ENCODE results near the gene ARHGAP26. TPM values are rescaled to one million over a fixed set of nuclear protein-coding genes. Genes with fewer than 3 reads are reported as not detected.

Gene ARHGAP26
- total RNA-seq, 1 donor from 2014 or later: 34.9 TPM

- intact Hi-C loops (cut with micrococcal nuclease): no loop called here
- ATAC-seq (no peak), DNase-seq (no peak)
These were observed 385.3 kb downstream of the ARHGAP26 start for GRCh38 chr5:143155455-143155854.

- DNase-seq (no peak), ATAC-seq (no peak)
- intact Hi-C loops (cut with micrococcal nuclease): no loop called here
These were observed 385.9 kb downstream of the ARHGAP26 start for GRCh38 chr5:143156086-143156485.

DNA sequence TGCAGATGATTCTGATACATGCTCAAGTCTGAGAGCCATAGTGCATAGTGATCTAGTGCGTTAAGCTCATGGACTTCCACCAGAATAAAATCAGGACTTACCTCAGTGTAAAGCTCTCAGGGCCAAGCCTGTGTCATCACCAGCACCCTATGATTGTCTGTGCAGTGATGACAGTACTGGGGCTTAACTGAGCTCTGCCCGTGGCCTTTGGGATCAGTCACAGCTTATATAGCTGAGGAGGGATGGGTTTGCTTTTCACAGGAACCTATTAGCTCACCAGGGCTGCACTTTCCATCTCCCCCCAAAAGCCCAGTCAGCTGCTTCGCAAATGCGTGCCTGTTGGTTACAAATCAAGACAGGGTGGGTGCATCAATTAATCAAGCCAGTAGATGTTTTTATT is 386.4 kb downstream of the ARHGAP26 start:
- DNase-seq: no peak
- intact Hi-C loops (cut with micrococcal nuclease): no loop called here
- ATAC-seq: no peak

DNA sequence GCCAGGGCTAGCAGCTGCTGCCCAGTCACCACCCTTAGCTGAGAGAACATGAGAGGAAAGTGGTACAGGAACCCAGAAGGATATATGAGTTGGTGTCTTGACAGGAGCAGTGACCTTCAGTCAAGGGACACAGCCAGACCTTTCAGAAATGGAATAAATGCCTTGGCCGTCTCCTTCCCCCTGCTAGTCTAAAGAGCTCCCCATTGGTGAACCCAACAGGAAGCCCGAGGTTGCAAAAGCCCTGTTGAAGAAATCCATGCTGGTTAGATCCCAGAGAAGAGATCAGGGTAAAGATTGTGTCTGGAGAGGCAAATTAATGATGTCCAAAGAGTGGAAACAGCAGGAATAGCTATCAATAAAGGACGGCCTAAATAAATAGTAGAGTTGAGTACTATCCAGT is 388.9 kb downstream of the ARHGAP26 start:
- ATAC-seq: no peak
- DNase-seq: no peak
- intact Hi-C loops (cut with micrococcal nuclease): no loop called here

GRCh38 chr5:143161885-143162540 is 391.8 kb downstream of the ARHGAP26 start:
- ATAC-seq: peak; percentile 32
- intact Hi-C loops (cut with micrococcal nuclease): no loop called here
- DNase-seq: no peak

DNA sequence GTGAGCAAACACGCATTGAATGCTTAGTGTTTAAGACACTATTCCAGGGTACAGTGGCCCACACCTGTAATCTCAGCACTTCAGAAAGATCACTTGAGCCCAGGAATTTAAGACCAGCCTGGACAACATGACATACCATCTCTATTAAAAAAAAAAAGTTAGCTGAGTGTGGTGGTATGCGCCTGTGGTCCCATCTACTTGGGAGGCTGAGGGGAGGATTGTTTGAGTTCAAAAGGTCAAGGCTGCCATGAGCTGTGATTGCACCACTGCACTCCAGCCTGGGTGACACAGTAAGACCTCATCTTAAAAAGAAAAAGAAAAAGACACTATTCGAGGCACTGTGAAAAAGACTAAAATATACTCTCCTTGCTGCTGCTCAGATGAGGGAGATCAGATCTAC is 392.6 kb downstream of the ARHGAP26 start:
- no peak for ATAC-seq
- intact Hi-C loops (cut with micrococcal nuclease): no loop called here
- no peak for DNase-seq

- DNase-seq (no peak), ATAC-seq (no peak)
- intact Hi-C loops (cut with micrococcal nuclease): no loop called here
These were observed 394.4 kb downstream of the ARHGAP26 start for GRCh38 chr5:143164557-143164956.

- no peak for ATAC-seq
- DNase-seq: no peak
- intact Hi-C loops (cut with micrococcal nuclease): no loop called here
These were observed 395.1 kb downstream of the ARHGAP26 start for GRCh38 chr5:143165049-143165880.

DNA sequence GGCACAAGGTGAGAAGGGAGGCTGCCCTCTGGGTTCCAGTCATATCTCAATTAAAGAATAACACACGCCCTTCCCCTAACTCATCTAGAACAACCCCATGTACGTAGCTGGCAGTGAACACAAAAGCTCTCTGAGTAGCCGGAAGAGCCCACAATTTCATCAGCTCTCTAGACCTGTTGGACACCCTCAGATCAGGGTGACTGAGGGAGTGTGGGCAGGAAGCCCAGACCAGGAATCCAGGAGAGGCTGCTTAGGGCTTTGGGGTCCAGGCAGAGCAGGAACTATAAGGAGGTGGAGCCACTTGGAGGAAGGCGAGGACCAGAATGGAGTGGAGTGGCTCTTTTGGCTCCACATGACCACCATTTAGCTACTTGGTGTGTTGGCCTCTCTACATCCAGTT is 395.9 kb downstream of the ARHGAP26 start:
- intact Hi-C loops (cut with micrococcal nuclease): no loop called here
- no peak for ATAC-seq
- DNase-seq: no peak

DNA sequence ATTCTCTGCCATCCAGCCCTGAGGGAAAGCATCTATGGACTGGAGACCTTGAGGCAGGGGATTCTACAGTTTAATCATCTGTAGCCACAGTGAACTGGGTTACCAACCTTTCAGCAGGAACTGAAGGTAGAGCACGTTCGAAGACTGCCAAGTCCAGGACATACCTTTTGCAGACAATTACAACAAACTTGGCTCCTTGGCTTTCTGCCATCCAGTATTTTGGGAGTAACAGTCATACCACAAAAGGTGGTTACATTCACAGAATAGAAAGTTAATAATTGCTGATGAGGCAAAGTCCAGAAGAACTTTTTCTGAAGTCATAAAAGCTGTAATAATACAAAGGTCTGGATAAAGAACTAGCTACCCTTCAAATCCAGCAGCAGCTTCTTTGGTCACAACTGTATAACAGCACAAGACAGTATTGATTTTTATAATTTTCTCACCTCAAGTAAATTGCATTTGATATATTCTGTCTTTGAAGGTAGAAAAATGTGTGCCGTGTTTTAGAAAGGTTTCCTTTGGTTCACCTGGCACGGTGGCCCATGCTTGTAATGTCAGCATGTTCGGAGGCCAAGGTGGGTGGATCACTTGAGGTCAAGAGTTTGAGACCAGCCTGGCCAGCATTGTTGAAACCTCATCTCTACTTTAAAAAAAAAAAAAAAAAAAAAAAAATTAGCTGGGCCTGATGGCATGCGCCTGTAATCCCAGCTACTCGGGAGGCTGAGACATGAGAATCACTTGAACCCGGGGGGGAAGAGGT is 396.7 kb downstream of the ARHGAP26 start:
- ATAC-seq: no peak
- intact Hi-C loops (cut with micrococcal nuclease): no loop called here

GRCh38 chr5:143168171-143168741 is 398.1 kb downstream of the ARHGAP26 start:
- ATAC-seq: no peak
- intact Hi-C loops (cut with micrococcal nuclease): no loop called here
- no peak for DNase-seq

More for the DNA sequence above, 396.7 kb downstream of the ARHGAP26 start:
- DNase-seq: no peak

DNA sequence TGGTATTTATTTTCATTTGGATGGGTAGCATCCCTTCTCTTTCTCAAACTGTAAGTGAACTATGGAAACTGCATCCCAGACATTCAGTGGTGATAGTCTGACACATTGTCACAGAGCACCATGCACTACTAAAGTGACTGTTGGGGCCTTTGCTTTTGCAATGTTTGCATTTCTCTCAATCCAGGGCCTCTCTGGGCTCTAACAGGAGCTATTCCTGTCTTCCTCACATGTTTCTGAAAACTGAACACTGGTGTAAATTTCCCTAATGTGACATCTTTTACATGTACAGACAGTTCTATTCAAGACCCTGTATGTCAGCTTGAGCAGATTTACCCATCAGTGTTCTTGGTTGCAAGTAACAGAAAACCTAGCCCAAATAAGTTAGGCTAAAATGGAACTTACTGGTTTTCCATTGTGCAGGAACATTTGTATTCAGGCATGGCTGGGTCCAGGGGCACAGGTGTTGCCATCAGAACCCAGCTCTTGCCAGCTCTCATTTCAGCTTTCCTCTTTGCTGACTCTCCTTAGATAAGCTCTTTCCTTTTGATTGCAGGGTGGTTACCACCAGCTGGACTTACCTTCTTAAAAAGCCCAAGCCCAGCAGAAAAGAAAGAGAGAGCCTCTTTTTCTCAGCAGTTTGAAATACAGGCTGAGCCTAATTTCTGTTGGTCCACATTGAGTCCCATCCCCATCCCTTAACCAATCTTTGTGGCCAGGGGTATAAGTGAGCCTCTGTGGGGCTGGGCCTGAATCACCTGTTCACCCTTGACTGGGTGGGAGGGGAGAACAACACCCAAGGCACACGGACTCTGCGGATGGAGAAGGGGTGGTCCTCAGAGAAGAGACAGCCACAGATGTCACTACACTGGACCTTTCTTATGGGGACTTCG is 399.0 kb downstream of the ARHGAP26 start:
- DNase-seq (no peak), ATAC-seq (no peak)
- intact Hi-C loops (cut with micrococcal nuclease): no loop called here

GRCh38 chr5:143170104-143170503 is 399.9 kb downstream of the ARHGAP26 start:
- intact Hi-C loops (cut with micrococcal nuclease): no loop called here
- ATAC-seq (no peak), DNase-seq (no peak)

DNA sequence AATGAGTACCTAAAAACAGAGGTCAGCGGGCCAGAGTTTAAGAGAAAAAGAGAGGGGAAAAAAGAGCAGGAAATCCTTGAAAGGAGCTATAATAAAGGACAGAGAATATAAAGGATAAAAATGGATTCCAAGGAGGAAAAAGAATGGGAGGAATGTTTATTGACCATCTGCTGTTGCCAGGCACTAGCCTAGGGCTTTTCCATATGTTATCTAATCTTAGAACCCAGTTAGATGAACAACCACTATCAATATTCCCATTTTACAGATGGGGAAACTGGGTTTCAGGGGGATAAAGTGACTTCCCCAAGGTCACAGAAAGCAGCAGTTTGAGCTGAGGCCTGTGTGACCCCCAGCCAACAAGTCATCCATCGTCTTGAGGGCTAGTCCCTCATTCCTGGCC is 400.8 kb downstream of the ARHGAP26 start:
- intact Hi-C loops (cut with micrococcal nuclease): no loop called here
- DNase-seq (no peak), ATAC-seq (no peak)

DNA sequence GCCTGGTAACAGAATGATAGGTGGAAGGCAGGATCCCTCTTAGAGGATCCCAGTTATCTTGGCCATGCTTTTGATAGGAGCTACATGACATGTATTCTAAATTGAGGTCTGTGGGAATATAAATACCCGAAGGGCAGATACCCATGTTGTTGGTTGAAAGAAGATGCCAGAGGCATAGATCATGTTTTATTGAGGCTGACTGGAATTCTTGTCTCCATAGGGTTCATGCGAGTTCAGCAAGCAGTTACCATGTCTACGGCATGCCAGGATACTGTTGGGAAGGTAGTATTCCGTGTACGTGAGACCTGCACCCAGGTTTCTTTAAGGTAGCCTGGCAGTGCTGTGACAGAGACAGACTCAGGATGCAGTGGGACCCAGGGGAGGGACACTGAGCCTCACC is 402.6 kb downstream of the ARHGAP26 start:
- intact Hi-C loops (cut with micrococcal nuclease): no loop called here
- DNase-seq: no peak
- ATAC-seq: no peak

DNA sequence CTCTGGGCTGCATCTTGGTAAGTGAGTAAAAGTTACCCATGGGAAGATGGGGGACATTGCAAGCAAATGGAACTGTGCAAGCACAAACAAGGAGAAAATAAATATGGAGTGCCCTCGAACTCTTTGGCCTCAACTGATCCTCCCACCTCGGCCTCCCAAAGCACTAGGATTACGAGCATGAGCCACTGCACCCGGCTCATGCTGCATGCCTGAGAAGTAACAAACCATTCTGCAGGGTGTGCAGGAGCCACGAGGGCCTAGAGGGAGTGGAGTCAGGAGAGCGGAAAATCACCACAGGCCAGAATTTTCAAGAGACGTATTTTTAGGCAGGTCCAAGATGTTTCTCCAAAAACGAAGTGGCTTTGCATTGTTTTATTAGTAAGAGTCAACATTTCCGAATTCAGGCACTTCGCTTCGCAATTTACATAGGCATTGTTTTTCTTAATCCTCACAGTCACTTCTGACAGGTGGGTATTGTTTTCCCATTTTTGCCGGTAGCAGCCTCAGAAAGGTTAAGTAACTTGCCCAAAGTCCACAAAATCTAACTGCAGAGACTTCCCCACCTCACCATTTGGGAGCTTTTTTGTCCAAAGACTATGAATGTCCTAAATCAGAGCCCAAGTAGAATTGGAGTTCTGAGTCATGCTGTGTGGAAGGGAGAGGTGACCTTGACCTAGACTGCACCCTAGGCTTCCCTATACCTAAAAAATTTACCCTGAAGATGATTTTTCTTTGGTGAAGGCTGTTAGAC is 403.1 kb downstream of the ARHGAP26 start:
- ATAC-seq (no peak), DNase-seq (no peak)
- intact Hi-C loops (cut with micrococcal nuclease): no loop called here

- no peak for ATAC-seq
- intact Hi-C loops (cut with micrococcal nuclease): no loop called here
- no peak for DNase-seq
These were observed 404.7 kb downstream of the ARHGAP26 start for GRCh38 chr5:143174714-143175398.

DNA sequence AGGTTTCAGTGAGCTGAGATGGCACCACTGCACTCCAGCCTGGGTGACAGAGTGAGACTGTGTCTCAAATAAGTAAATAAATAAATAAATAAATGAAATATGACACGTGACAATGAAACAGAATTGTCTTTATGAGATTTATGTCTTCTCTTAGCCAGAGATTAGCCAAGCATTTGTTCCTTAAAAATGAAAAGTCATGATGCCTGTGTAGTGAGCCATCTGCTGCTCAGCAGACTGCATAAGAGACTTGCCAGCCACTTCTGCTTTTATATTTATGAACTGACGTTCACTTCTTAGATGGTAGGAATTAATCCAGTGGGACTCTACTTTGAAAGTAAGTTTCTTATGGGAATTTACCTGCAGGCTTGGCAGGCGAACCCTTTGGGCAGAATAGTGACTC is 405.9 kb downstream of the ARHGAP26 start:
- intact Hi-C loops (cut with micrococcal nuclease): no loop called here
- ATAC-seq (peak; percentile 30), DNase-seq (no peak)

All from left ventricle myocardium superior (tissue), 1 donor.